ENCODE results near the gene GNB5. TPM values are rescaled to one million over a fixed set of nuclear protein-coding genes. Genes with fewer than 3 reads are reported as not detected.
"Not testable (repeated sequence)": the region's sequence is repeated elsewhere in the genome, so short reads cannot be mapped to it uniquely, and the experiment has no call there.

Gene GNB5
- total and polyA plus RNA-seq, 8 donors, result 11.3 to 18.9 (median 14.5) TPM

DNA sequence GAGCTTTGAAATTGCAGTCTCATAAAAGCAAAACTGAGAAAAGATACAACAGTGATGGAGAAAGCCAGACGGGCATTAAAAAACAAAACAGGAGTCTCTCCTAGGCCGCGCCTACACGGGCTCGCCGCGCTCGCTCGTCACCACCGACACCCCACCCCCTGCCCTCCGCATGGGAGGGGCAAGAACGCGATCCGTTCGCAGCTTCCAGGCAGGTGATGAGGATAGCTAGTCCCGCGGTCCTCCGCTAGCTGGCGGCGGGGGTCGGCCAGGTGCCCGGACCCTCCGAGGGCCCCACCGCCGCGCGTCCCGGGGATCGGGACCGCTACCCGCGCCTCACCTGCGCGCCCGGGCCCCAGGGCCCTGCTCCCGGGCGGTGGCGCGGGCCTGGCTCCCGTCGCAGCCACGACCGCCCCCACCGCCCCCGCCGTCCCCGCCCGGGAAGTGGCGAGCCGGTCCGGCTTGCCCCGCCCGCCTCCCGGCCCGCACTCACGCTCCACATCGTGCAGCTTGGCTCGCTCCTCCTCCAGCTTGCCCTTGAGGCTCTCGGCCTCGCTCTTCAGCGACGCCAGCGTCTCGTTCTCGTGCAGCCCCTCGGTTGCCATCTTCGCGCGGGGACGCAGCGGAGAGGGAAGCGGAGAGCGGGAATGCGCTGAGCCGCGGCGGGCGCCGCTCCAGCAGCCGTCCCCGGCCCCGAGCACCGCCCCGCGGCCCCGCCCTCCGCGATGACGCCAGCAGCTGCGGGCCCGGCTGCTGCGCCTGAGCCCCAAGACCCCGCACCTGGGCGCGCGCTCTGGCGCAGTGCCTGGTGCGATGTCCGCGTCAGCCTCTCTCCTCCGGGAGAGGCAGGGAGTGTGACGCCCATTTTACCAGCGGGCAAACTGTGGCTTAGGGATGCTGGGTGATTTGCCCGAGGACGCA is 11.7 kb downstream of the GNB5 start:
- H3K9me3 ChIP-seq, result no peaks in the 10 kb centered on the region
- H3K27ac ChIP-seq, result peak overlapping the region; percentile 78 to 82
- peaks cover 9 to 20% of the 10 kb centered on the region in 2 donors for H3K4me1 ChIP-seq
- intact Hi-C loops (cut with DNase I), result no loop called here
- no peaks in the 10 kb centered on the region for H3K36me3 ChIP-seq
- TF ChIP-seq, protein P1, sequence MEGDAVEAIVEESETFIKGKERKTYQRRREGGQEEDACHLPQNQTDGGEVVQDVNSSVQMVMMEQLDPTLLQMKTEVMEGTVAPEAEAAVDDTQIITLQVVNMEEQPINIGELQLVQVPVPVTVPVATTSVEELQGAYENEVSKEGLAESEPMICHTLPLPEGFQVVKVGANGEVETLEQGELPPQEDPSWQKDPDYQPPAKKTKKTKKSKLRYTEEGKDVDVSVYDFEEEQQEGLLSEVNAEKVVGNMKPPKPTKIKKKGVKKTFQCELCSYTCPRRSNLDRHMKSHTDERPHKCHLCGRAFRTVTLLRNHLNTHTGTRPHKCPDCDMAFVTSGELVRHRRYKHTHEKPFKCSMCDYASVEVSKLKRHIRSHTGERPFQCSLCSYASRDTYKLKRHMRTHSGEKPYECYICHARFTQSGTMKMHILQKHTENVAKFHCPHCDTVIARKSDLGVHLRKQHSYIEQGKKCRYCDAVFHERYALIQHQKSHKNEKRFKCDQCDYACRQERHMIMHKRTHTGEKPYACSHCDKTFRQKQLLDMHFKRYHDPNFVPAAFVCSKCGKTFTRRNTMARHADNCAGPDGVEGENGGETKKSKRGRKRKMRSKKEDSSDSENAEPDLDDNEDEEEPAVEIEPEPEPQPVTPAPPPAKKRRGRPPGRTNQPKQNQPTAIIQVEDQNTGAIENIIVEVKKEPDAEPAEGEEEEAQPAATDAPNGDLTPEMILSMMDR (IDR thresholded peaks at IDR 0.05), result no peak
- DNase-seq (peak; percentile 79 to 95 (median 88)), ATAC-seq (peak; percentile 91)
- H3K27me3 ChIP-seq, result peaks cover 0 to 37% of the 10 kb centered on the region in 2 donors
- peak overlapping the region; percentile 50 to 65 for H3K4me3 ChIP-seq

DNA sequence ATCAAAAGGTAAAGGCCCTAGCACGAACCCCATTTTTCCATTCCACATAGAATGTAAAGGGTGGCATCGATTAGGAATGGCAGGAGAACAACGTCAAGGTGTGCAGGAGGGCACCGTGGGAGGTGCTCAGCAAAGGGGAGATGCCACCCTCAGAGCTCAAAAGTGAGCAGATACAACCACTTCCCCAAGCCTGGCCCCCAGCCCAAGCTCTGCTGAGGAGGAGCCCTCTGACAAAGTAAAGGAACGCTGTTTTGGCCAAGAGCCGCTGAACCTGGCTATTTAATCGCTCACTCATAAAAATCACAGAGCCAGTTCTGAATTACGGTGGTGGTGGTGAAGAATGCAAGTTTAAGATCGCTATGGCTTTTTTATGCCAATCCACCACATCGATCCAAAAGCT is 12.4 kb downstream of the GNB5 start:
- Histone ChIP-seq H3K27ac (peak overlapping the region; percentile 78 to 82), H3K4me1 (peaks cover 9 to 20% of the 10 kb centered on the region in 2 donors), H3K4me3 (peak overlapping the region; percentile 50 to 65), H3K36me3 (no peaks in the 10 kb centered on the region), H3K9me3 (no peaks in the 10 kb centered on the region), H3K27me3 (peaks cover 0 to 37% of the 10 kb centered on the region in 2 donors)
- TF ChIP-seq, protein P1 (IDR thresholded peaks at IDR 0.05), result no peak
- ATAC-seq, result no peak
- intact Hi-C loops (cut with DNase I), result no loop called here
- peak in 1 of 4 donors; percentile 32 for DNase-seq

DNA sequence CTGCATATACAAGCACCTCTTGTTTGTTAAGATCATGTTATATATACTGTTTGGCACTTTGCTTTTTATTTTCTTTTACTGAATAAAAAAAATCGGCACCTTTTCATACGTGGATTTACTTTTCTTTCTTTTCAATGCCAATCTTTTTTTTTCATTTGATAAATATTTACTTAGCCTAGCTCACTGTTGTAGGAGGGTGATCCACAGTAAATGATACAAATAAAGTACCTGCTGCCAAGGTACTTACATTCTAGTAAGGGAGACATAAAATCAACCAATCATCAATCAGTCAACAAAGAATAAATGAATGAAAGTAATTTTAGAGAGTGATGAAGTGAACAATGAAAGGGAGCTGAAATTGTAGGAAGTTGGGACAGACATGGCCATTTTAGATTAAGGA is 18.3 kb downstream of the GNB5 start:
- no peaks in the 10 kb centered on the region for H3K4me1 ChIP-seq
- ATAC-seq, result no peak
- TF ChIP-seq, protein P1 (IDR thresholded peaks at IDR 0.05), result no peak
- H3K36me3 ChIP-seq, result no peaks in the 10 kb centered on the region
- intact Hi-C loops (cut with DNase I), result no loop called here
- no peak overlapping the region for H3K4me3 ChIP-seq
- H3K27me3 ChIP-seq, result peaks cover 0 to under 1% of the 10 kb centered on the region in 2 donors
- DNase-seq, result no peak
- no peak overlapping the region for H3K27ac ChIP-seq
- H3K9me3 ChIP-seq, result no peaks in the 10 kb centered on the region

DNA sequence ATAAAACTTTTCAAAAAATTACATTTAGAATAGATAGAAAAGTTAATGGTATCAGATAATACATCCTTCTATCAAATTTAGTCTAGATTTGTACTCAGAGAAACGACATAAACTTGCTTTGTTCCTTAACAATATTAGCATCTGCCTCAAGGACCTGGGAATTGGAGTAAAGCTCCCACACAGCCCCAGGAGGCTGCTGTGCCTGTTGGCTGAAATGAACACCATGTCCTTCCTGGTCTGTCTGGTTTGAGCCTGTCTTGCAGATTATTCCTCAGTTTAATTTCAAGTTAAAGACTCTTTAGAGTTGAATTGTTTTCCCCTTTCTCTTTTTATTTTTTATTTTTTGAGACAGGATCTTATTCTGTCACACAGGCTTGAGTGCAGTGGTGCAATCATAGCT is 19.4 kb downstream of the GNB5 start:
- H3K4me1 ChIP-seq, result no peaks in the 10 kb centered on the region
- intact Hi-C loops (cut with DNase I), result no loop called here
- H3K4me3 ChIP-seq, result no peak overlapping the region
- no peaks in the 10 kb centered on the region for H3K36me3 ChIP-seq
- H3K27ac ChIP-seq, result no peak overlapping the region
- no peaks in the 10 kb centered on the region for H3K27me3 ChIP-seq
- ATAC-seq (no peak), DNase-seq (no peak)
- TF ChIP-seq, protein P1 (IDR thresholded peaks at IDR 0.05), result no peak
- H3K9me3 ChIP-seq, result no peaks in the 10 kb centered on the region

DNA sequence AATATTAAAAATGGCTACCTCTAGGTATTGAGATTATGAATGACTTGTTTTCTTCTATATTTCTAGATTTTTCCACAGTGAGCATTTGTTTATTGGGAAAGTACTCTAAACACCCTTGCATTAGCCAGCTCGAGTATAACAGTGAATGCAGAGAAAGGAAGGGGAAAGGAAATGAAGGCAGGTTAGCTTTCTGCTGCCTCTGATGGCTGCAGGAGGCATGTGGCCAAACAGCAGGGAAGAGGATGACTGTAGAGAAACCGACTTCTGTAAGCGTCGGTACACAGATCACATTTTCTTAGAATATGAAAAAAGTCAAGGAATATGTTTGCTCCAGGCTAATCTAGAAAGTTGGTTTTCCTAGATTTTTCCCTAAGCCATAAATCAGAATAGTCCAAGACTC is 19.8 kb downstream of the GNB5 start:
- ATAC-seq (no peak), DNase-seq (no peak)
- Histone ChIP-seq H3K4me3 (no peak overlapping the region), H3K4me1 (no peaks in the 10 kb centered on the region), H3K9me3 (no peaks in the 10 kb centered on the region), H3K36me3 (no peaks in the 10 kb centered on the region), H3K27me3 (no peaks in the 10 kb centered on the region), H3K27ac (no peak overlapping the region)
- TF ChIP-seq, protein P1 (IDR thresholded peaks at IDR 0.05), result no peak
- intact Hi-C loops (cut with DNase I), result no loop called here

GRCh38 chr15:52170199-52170598 is 21.0 kb downstream of the GNB5 start:
- H3K4me1 ChIP-seq; H3K4me3 ChIP-seq; H3K27me3 ChIP-seq; H3K36me3 ChIP-seq; intact Hi-C loops (cut with DNase I); H3K27ac ChIP-seq; DNase-seq; H3K9me3 ChIP-seq; ATAC-seq: not testable (repeated sequence)

GRCh38 chr15:52165494-52166131 is 25.6 kb downstream of the GNB5 start:
- ATAC-seq; H3K27me3 ChIP-seq; H3K27ac ChIP-seq; DNase-seq; H3K9me3 ChIP-seq; intact Hi-C loops (cut with DNase I); H3K4me3 ChIP-seq; H3K36me3 ChIP-seq; H3K4me1 ChIP-seq: not testable (repeated sequence)
